NCI-H460 (cell line): ENCODE data around the gene NEK2. TPM values are rescaled to one million over a fixed set of nuclear protein-coding genes. Genes with fewer than 3 reads are reported as not detected.
A peak's percentile ranks its signal among the peaks of the same experiment; 100 is the strongest.
"Not testable (repeated sequence)": the region's sequence is repeated elsewhere in the genome, so short reads cannot be mapped to it uniquely, and the experiment has no call there.

ENCODE experiments used
- DNase-seq: peaks from one replicate; pipeline ENCODE4 v3.0.0-alpha.2; 2016; ENCODE audit warnings: low read depth; ENCODE audit errors: extremely low read depth
- total RNA-seq: library from RNA; depleted of rRNA; stranded (reverse); fragments of >200 nt; shearing (Covaris generic); gene quantifications from 2 replicates; pipeline ENCODE4 v1.2.3, GENCODE V29; 2014

The NEK2 gene
- total RNA-seq, 1 experiment from 2014 or later, result 56.5 TPM

DNA sequence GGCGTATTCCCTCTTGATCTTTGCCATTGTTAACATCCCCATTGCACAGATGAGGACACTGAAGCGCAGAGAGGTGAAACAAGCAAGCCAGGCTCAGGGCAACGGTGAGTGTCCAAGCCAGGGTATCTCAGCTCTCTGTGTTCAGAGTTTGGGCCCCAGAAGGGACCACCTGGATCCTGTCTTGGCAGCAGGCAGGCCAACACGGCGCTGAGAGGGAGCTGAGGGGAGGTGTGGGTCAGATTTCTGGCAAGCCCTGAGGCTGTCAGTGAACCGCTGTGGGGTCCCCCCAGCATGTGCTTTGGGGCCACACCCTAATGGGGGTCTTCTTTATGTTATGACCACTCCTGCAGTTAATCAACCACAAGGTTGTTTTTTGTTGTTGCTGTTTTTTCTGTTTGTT, 23.1 kb downstream of the NEK2 start:
- no peak for DNase-seq

DNA sequence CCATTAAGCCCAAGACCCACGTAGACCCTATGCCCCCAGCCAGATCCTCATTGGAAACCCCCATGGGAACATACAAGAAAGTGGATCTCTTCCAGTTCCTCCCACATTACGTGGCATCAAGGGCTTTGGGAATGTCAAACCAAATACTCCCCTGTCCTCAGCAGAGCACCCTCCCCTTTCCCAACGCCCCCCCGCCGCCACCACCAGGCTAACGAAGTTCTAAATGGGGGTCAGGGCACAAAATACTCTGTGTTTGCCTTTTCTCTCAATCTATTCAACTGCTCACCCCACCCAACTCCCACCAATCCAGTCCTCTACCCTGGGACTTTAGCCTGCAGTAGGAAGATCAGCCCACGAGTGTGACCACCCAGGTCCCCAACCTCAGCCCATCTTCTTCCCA, 24.5 kb downstream of the NEK2 start:
- no peak for DNase-seq

DNA sequence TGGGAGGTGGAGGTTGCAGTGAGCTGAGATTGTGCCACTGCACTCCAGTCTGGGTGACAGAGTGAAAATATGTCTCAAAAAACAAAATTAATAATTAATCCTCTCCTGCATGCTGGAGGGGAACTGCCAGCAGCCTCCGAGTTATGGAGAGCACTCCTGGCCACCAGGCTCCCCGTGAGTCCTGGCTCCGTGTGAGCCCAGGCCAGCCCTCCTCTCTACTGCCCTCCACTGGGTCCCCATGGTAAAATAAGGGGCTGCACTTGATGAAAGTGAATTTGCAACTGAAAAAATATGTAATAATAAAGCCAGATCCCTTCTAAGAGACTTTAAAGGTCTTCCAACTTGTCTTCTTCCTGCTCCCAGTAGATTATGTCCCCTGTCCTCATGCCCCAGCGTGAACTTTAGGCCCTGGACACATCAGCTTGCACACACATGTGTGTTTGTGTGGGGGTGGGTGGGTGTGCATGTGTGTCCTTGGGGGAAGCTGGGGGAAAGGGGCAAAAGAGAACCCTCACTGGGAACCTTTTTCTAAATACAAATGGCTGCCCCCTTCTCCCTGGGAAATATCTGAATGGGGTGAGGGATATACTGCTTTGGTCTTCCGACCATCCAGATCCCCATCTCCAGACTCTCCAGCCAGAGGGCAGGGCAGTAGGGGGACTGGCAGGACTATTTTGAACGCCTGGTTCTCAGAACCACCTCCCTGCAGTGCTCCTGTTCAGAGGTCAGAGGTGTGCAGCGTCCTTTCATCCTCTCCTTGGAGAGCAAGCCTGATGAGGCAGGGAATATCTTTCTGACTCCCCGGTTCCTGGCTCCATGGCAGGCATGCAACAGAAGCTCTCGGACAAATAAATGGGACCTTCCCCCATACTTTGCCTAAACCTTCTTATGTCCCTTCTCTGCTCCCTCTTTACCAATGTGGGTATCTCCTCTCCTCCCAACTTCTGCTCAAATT, 26.2 kb downstream of the NEK2 start:
- DNase-seq, result peak; percentile 47

DNA sequence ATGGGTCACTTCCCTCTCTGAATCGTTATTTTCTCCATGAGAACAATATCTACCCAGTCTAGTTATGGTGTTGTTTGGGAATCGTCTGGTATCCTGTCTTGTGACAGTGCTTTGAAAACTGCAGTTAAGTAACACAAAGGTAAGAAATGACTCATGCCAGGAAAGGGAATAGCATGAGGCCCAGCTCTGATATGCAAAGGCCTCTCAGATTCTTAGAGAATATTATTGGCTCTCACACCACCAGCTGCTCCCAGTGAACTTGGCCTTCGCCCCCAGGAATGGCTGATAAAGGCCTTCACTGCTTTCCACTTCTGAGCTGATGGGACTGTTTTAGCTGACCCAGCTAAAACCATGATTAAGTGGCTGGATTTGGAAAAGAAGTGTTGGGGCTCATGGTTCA, 27.1 kb downstream of the NEK2 start:
- DNase-seq, result peak; percentile 32

DNA sequence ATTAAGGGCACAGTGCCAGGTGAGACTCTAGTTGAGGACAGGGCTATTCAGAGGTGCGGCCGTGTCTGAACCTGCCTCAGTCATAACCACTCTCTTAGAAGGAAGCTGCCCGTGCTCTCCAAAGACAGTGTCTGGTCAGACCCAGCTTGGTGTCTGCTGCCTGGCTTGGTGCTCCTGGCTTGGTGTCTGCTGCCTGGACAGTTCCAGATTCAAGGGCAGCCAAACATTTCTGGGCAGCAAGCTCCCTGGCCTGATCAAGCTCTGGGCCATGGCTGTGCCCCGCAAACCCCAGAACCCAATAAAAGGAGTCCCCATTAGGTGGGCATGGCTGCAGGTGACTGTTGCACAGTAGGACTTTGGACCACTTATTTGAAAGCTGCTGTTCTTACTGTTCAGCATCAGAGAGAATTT, 27.7 kb downstream of the NEK2 start:
- no peak for DNase-seq

DNA sequence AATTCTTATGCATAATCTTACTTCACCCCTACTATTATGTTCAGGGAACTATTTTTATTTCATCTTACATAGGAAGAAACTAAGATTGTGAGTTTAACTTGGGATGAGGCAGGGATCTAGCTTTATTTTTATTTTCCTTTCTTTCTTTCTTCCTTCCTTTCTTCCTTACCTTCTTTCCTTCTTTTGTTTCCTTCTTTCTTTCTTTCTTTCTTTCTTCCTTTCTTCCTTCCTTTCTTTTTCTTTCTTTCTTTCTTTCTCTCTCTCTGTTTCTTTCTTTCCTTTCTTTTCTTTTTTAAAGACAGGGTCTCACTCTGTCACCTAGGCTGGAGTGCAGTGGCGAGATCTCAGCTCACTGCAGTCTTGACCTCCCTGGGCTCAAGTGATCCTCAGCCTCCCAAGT, 28.9 kb downstream of the NEK2 start:
- DNase-seq, result no peak

DNA sequence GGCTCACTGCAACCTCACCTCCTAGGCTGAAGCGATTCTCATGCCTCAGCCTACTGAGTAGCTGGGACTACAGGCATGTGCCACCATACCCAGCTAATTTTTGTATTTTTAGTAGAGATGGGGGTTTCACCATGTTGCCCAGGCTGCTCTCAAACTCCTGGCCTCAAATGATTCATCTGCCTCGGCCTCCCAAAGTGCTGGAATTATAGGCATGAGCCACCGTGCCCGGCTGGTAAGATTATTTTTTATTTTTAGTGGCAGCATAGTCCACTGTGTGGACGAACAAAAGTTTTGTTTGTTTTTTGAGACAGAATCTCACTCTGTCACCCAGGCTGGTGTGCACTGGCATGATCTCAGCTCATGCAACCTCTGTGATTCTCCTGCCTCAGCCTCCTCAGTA, 29.8 kb downstream of the NEK2 start:
- DNase-seq, result not testable (repeated sequence)

DNA sequence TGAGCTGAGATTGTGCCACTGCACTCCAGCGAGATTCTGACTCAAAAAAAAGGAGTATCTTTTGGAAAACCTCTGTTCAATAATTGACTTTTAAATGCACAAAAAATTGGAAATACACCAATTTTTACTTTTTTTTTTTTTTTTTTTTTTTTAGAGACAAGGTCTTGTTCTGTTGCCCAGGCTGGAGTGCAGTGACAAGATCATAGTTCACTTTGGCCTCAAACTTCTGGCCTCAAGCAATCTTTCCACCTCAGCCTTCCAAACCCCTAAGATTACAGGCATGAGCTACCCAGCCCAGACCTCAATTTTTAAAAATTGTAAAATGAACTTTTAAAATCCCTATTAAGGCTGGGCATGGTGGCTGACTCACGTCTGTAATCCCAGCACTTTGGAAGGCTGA, 30.8 kb downstream of the NEK2 start:
- no peak for DNase-seq

DNA sequence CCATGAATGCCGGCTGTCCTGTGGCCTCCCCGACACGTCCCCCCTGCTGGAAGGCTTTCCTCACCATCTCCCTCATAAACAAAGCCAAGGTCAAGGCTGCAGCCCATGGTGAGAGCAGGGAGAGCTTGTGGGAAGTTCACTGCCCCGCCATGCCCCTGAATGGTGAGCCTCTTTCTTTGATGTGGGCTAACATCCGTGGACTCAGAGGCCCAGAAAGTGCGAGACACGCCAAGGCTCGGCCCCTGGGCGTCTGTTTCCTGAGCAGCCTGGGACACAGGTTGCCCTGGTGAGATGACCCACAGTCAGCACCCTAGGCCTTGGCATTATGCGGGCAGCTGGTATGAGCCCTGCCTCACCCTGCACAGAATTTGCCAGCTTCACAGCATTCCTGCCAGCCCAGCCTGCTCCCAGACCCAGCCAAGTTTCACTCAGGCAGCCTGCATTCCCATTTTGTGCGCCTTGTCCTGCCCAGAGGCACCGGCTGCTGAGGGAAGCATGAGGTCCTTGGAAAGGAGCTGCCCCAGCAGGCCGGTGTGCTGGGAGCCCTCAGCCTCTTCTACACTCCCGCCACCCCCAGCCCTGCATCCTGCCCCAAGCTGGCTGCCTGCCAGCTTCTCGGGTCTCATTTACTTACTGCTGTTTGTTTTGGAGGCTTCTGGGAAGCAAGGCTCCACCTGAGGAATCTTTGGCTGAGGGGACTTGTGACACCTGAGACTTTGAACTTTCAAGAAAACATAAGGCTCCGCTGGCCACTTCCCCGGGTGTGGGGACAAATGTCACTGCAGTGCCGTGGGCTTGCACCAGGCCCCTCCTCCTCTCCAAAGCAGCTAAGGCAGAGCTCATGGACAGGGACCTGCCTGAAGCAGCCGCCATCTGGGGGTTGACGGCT, 31.9 kb downstream of the NEK2 start:
- no peak for DNase-seq

DNA sequence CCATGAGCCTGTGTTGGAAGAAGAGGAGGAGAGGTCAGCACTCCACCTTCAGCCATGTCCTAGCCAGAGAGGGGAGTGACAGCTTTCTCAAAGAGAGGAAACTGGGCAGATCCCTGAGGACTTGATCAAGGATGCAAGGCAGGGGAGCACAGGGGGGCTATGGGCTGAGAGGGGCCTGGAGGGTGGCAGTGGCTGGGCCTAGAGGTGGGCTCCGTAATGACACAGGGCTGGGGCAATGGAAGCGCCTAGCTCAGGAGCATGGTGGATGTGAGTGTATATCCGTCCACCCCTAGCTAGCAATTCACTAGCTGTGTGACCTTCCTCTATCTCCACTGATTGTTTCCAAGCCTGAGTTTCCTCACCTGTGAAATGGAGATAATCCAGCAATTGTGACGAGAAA, 32.6 kb downstream of the NEK2 start:
- no peak for DNase-seq

DNA sequence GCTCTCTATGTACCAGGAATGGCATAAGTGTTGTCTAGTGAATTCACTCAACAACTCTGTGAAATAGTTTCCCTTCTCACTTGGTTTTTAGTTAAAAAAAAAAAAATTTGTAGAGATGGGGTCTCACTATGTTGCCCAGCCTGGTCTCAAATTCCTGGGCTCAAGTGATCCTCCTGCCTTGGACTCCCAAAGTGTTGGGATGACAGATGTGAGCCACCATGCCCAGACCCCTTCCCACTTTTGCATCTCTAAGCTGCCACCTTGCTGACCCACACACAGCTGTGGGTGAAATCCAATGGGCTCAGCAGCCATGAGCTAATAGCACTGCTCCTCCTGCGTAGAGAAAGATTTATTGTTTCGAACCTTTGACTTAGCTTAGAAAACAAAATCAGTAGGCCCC, 33.5 kb downstream of the NEK2 start:
- DNase-seq, result no peak

DNA sequence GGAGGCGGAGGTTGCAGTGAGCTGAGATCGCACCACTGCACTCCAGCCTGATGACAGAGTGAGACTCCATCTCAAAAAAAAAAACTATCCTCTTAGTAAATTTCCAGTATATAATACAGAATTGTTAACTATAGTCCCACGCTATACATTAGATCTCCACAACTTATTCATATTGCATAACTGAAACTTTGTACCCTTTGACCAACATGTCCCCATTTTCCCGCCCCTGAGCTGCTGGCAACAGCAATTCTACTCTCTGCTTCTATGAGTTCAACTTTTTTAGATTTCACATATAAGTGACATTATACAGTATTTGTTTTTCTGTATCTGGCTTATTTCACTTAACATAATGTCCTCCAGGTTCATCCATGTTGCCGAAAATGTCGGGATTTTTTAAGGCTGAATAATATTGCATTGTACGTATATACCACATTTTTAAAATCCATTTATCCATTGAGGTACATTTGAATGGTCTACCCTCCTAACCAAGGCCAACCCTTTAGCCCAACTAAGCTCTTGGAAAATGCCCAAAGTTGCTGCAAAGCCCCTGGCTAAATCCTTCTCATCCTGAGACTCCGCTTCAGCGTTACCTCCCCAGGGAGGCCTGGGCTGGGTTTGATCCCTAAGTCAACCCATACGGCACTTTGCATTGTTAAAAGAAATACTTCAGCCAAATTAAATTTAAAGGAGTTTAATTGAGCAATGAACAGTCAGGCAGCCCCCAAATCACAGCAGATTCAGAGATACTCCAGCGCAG, 34.2 kb downstream of the NEK2 start:
- DNase-seq, result no peak

DNA sequence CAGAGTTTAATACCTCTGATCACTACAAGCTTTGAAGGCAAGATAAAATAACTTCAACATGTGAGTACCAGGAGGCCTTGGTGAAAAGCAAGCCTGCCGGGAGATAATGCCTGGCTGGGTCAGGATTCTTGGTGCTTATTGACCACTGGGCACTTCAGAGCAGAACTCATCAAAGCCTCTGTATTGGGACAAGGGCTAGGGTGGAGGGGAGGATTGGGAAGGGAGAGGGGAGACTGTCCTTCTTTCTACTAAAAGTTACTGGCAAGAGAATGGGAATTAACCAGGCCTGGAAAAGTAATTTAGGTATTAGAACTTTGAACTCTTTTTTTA, 35.2 kb downstream of the NEK2 start:
- no peak for DNase-seq

DNA sequence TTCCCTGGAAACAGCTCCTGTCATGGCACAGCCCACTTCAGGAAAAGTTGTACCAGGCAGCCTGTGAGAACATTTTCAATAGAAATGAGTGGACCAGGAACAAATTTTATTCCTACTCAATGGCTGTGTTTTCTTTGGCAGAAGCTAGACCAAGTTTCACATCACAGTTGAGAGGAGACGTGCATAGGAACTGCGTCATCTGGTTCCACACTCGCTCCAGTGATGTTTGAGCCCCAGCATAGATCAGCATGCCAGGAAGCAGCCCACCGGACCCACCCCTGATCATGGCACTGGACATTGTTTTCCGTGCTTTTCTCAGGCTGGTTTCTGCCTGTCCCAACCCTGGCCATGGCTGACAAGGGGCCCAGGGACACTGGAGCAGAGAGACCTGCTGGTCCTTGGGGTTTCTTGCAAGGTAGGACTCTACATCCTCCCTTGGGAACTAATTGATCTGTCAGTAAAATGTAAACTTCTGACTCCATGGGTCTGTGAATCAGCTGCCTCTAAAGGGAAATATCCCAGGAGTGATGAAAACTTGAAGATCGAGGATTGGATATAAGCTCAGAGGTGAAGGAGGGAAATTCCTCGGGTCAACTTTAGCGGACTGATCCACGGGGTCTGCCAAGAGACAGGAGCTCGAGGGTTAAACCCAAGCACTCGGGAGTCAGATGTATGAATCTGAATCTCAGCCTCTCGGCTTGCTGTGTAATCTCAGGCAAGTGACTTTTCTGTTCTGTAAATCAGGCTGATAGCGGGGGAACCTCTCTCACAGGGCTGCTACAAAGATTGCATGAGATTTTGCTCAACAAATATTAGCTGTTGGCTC, 35.7 kb downstream of the NEK2 start:
- peak; percentile 67 for DNase-seq

DNA sequence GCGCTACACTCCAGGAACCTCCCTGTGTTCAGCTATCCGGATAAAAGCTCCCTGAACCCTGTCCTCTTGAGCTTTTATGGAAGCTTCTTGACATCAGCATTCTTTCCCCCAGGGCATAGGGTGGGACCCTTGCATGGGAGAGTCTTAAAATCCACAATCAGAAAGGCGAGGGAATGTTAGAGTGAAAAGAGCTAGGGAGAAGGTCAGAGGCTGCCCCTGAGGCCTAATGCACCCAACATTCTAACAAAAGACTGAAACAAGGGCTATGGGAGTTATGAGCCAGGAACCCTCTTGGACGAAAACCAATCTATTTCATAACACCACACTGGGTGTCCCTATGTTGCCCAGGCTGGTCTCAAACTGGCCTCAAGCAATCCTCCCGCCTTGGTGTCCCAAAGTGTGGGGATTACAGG, 36.7 kb downstream of the NEK2 start:
- peak; percentile 39 for DNase-seq

DNA sequence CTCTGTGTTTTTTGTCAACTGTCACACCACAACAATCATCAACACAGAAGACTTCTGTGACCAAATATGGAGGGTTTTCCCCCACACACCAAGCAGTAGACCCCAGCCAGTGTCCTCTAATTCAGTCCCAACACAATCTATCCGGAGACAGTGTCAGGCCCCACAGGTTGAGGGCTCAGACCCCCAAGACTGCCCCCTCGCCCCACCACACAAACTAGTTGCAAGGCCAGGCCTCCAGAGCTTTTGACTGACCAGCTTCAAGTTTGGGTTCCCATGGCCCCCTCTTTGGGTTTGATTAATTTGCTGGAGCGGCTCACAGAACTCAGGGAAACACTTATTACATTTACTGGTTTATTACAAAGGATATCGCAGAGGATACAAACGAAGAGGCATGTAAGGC, 37.2 kb downstream of the NEK2 start:
- DNase-seq, result no peak

DNA sequence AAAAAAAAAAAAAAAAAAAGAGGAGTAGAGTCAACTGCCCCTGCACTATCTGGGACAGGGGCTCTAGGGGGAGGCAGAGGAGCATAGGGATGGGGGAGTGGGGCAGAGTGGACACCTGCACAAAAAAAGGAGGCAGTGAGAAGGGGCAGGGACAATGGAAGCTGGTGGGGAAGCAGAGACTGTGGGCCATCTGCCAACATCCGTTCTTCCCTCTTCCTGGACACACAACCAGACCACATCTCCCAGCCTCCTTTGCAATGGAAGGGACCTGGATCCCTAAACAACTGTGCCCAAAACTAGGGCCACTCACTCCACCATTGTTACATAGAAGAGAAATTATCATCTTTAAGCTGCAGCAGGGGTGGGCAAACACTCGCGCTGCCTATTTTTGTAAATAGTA, 38.4 kb downstream of the NEK2 start:
- no peak for DNase-seq

DNA sequence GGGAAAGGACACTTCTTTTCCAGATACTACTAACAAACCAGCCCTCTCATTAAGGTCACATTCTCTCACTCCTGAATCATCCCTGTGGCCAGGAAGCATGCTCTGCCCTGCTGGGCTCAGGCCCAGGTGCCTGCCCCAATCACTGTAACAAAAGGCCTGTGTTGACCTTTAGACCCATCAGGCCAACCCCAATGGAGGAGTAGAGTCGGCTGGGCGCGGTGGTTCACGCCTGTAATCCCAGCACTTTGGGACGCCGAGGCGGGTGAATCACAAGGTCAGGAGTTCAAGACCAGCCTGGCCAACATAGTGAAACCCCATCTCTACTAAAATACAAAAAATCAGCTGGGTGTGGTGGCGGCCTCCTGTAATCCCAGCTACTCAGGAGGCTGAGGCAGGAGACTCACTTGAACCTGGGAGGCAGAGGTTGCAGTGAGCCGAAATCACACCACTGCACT, 38.8 kb downstream of the NEK2 start:
- DNase-seq, result not testable (repeated sequence)

DNA sequence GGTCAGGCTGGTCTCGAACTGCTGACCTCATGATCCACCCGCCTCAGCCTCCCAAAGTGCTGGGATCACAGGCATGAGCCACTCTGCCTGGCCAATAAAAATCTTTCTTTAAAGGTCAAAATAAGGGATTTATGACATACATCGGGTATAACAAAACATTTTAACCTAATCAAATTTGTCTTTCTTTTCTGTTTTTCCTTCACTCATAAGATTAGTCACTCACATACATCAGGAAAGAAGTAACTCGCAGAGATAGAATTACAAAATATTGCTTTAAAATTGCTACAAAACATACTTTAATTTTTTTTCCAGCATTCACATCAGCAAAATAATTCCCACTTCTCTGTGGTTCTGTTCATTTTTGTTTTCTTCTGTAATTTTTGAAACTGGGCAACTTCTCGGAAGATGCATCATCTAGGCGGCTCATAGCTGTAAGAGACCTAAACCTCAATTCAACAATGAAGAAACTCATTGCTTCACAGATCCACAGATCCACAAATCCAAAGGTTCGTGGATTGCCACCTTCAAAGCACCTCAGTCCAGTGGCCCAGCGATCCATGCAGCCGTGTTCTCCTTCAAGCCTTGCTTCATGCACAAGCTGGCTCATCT, 39.7 kb downstream of the NEK2 start:
- no peak for DNase-seq

DNA sequence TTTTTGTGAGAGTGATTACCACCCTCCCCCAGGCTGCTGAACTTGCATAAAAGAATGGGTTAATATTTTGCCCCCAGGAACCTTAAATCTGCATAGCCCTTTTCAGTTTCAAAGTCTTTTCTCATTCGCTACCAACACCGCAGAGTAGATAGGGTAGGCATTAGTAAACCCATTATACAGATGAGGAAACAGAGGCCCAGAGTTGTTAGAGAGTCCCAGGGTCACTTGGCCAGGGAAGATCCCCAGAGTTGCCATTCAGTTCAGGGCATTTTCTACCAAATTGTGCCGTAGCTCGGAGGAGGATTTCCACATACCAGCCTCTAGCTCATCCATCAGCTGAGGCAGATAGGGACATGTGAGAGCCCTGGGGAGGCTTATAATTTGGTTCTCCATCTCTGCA, 40.5 kb downstream of the NEK2 start:
- no peak for DNase-seq
